ENCODE data around the gene TRPT1.
A peak's percentile ranks its signal among the peaks of the same experiment; 100 is the strongest.

TRPT1 gene

DNA sequence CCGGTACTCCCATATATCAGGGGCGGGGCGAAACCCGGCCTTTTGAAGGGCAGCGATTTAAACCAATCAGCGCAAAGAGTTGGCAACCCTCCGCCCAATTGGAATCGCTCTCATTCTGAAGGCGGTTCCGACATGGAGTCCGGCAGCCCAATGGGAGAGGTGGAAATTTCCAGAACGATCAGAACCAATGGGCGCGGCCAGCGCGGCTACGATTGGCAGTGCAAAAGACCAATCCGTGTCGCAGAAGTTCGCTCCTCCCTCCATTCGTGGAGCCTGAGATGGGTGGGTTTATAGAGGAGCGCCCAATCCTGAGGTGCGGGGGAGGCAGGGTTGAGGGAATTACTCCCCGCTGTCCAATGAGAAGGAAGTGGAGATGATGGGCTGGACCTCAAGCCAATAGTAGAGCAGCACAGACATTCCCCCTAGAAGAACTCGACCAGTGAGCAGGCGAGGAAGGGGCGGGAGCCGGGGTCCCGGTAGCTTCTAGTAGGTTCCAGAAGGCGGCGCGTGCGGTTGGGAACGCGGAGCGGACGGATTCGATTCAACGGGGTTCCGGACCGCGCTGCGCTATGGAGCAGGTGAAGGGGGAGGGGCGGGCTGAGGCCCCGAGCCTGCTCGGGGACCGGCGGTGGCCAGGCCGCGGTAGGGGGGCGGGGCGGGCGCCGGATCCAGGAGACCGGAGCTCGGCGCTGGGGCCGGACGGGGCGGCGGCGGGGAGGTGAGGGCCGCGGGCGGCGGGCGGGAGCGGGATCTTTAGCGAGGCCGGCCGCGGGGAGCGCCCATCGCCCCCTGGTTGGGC is 40.1 kb downstream of the TRPT1 start, which contains the start of gene STIP1:
Gene STIP1 (plus strand): TSS at position 479 of the 799 bp plus-strand sequence. CDS start 91 bp downstream, at position 570.
- Mint-ChIP-seq H3K27me3 (ENCODE audit: low read depth, poor library complexity) (no peaks in the 10 kb centered on the region), H3K27ac (peak within 1 kb of the TSS; percentile 99), H3K9me3 (no peaks in the 10 kb centered on the region), H3K36me3 (ENCODE audit: low read depth) (peaks cover 16% of the 10 kb centered on the region), H3K4me1 (peaks cover 44% of the 10 kb centered on the region), H3K4me3 (peak within 1 kb of the TSS; percentile 93)
- DNase-seq = peak; percentile 98
- no peak for TF ChIP-seq CTCF (IDR thresholded peaks at IDR 0.05)

DNA sequence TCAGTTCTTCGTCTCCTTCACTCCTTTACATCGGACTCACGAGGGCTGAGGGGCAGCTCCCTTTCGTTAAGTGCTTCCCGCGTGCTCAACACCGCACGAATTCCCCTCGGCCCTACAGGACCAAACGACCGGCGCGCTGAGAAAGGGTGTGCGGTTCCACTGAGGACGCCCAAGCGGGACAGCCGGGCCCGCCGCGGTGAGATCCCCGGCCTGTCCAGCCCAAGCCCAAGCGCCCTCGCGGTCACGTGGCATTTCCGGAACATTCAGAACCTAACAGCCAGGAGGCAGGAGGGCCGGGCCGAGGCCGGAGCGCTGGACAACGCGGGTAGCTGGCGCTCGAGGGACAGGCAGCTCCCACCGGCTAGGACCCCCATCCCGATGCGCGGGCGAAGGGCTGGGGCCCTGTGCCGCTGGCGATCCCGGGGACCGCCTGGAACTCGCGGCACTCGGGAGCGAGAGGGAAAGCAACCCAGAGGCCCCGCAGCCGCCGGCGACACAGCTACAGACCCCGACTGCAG is 40.8 kb downstream of the TRPT1 start:
- Mint-ChIP-seq H3K27me3 (ENCODE audit: low read depth, poor library complexity) (no peaks in the 10 kb centered on the region), H3K9me3 (no peaks in the 10 kb centered on the region), H3K4me1 (peaks cover 50% of the 10 kb centered on the region), H3K4me3 (peak overlapping the region; percentile 93), H3K27ac (peak overlapping the region; percentile 99), H3K36me3 (ENCODE audit: low read depth) (peaks cover 10% of the 10 kb centered on the region)
- DNase-seq = no peak
- no peak for TF ChIP-seq CTCF (IDR thresholded peaks at IDR 0.05)

GRCh38 chr11:64183890-64184289 is 42.1 kb downstream of the TRPT1 start:
- no peaks in the 10 kb centered on the region for H3K27me3 Mint-ChIP-seq (ENCODE audit: low read depth, poor library complexity)
- peak overlapping the region; percentile 57 for H3K27ac Mint-ChIP-seq
- H3K9me3 Mint-ChIP-seq = no peaks in the 10 kb centered on the region
- peak overlapping the region; percentile 42 for H3K4me3 Mint-ChIP-seq
- no peak for TF ChIP-seq CTCF (IDR thresholded peaks at IDR 0.05)
- peaks cover 11% of the 10 kb centered on the region for H3K36me3 Mint-ChIP-seq (ENCODE audit: low read depth)
- no peak for DNase-seq
- peaks cover 45% of the 10 kb centered on the region for H3K4me1 Mint-ChIP-seq

DNA sequence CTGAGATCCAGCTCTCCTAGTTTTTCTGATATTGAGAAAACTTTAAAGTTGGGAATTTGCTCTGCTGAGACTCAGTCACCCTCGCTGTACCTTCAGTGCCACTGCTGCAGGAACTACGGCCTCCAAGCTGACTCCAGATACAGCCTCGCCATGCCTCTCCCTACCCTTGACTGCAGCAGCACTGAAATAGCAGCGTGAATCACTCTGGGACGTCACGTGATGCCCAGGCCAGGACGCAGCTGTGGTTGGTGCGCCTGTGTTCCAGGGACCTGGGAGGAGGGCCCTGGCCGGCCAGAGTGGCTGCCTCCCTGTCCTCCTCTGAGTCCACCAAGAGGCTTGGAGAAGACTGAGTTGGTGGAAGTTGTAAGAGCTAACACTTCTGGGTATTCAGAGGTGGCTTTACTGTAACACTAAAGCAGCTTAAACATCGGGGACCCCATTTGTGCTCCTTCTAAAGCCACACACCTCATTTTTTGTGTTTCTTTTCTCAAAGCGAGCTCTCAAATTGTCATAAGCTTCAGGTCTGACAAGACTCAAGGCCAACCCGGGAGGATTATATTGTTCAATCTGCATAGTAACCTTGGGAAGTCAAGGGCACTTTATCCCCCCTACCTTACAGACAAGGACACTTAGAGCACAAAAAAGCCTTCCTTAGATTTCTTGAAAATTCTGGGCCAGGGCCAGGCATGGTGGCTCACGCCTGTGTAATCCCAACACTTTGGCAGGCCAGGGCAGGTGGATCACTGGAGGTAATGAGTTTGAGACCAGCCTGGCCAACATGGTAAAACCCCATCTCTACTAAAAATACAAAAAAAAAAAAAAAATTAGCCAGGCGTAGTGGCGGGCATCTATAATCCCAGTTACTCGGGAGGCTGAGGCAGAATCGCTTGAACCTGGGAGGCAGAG is 44.2 kb downstream of the TRPT1 start:
- H3K27ac Mint-ChIP-seq = peak overlapping the region; percentile 86
- no peak for TF ChIP-seq CTCF (IDR thresholded peaks at IDR 0.05)
- peaks cover 14% of the 10 kb centered on the region for H3K36me3 Mint-ChIP-seq (ENCODE audit: low read depth)
- H3K4me3 Mint-ChIP-seq = peak overlapping the region; percentile 73
- H3K4me1 Mint-ChIP-seq = peaks cover 45% of the 10 kb centered on the region
- H3K9me3 Mint-ChIP-seq = no peaks in the 10 kb centered on the region
- H3K27me3 Mint-ChIP-seq (ENCODE audit: low read depth, poor library complexity) = no peaks in the 10 kb centered on the region
- peak; percentile 72 for DNase-seq

DNA sequence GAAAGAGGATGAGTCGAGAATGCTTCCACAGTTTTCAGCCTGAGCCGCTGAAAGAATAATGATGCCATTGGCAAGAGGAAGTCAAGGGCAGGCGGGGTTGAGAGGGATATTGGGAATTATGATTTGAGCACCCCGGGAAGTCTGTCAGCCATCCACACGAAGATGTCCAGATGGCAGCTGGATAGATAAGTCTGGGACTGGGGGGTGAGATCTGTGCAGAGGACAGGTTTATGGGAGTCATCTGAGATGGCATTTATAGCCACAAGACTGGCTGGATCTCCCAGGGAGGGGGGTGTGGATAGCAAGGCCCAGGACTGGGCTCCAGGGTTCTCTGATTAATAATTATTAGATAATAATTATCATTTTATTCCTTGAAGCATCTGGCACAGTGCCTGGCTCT is 45.1 kb downstream of the TRPT1 start:
- no peak for TF ChIP-seq CTCF (IDR thresholded peaks at IDR 0.05)
- H3K36me3 Mint-ChIP-seq (ENCODE audit: low read depth) = peaks cover 14% of the 10 kb centered on the region
- H3K4me3 Mint-ChIP-seq = peak overlapping the region; percentile 8
- no peak for DNase-seq
- H3K4me1 Mint-ChIP-seq = peaks cover 45% of the 10 kb centered on the region
- no peak overlapping the region for H3K27ac Mint-ChIP-seq
- H3K27me3 Mint-ChIP-seq (ENCODE audit: low read depth, poor library complexity) = no peaks in the 10 kb centered on the region
- H3K9me3 Mint-ChIP-seq = no peaks in the 10 kb centered on the region
